Activated CD4-positive, CD25-positive, alpha-beta regulatory T cell treated with anti-CD3 and anti-CD28 coated beads, Interleukin-2, amount 50 U/mL, for 16 hours (primary cell): ENCODE results near the gene IGSF1.

Experiments used
- DNase-seq: peaks from one replicate; pipeline ENCODE4 v3.0.0-alpha.2; 2020; ENCODE audit warnings: low read depth, low spot score

IGSF1 gene, protein sequence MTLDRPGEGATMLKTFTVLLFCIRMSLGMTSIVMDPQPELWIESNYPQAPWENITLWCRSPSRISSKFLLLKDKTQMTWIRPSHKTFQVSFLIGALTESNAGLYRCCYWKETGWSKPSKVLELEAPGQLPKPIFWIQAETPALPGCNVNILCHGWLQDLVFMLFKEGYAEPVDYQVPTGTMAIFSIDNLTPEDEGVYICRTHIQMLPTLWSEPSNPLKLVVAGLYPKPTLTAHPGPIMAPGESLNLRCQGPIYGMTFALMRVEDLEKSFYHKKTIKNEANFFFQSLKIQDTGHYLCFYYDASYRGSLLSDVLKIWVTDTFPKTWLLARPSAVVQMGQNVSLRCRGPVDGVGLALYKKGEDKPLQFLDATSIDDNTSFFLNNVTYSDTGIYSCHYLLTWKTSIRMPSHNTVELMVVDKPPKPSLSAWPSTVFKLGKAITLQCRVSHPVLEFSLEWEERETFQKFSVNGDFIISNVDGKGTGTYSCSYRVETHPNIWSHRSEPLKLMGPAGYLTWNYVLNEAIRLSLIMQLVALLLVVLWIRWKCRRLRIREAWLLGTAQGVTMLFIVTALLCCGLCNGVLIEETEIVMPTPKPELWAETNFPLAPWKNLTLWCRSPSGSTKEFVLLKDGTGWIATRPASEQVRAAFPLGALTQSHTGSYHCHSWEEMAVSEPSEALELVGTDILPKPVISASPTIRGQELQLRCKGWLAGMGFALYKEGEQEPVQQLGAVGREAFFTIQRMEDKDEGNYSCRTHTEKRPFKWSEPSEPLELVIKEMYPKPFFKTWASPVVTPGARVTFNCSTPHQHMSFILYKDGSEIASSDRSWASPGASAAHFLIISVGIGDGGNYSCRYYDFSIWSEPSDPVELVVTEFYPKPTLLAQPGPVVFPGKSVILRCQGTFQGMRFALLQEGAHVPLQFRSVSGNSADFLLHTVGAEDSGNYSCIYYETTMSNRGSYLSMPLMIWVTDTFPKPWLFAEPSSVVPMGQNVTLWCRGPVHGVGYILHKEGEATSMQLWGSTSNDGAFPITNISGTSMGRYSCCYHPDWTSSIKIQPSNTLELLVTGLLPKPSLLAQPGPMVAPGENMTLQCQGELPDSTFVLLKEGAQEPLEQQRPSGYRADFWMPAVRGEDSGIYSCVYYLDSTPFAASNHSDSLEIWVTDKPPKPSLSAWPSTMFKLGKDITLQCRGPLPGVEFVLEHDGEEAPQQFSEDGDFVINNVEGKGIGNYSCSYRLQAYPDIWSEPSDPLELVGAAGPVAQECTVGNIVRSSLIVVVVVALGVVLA (N-terminal part only)

DNA sequence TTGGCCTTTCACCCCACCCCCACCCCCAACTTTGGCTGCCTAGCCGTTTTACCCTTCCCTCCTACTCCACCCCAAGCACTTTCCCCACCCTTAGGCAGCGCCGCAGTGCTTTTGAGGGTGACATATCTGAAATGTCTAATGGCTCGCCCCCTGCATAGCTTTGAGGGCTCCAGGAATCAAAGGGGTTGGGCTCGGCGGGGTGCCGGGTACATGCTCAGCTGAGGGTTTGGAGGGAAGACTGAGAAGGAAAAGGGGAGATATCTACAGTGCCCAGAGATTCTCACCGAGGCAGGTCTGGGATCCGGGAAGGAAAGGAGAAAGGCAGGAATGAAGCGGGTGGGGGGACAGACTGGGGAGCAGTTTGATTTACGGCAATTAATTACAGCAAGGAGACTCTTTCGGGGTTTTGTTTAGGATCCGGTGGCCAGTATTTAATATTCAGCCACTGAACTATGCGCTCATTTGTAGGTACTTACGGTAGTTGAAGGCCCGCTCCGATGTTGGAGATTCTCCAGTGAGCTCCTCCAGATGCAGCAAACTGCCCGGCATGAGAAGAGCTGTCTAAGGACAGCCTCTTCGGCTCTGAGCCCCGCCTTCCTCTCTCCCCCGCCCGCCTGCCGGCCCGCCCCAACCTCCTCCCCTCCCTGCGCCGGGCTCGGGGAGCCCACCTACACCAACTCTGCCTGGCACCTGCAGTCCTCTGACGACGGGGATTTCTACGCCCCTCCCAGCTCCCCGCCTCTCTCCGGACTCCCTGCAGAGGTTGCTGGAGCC is at the start of gene IGSF1:
Gene IGSF1 (minus strand): TSS at position 569 of the 774 bp plus-strand sequence. CDS start 2,632 bp downstream, outside the sequence.
- no peak for DNase-seq

DNA sequence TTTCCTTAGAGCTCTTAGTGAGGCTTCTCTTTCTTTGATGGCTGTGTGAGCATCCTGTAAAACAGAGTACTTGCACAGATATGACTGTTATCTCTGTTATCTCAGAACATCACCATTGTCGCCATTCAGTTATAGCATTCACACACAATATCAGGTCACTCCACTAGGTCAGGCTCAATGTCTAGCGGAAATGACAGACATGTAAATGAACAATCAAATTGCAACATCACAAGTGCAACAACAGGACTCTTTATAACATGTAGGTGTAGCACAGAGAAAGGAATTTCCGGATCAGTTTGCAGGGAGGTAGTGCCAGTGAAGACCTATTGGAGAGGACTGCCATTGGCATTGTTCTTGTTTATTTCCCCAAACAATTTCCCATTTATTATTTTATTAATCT is 43.2 kb upstream of the IGSF1 start:
- DNase-seq = no peak

DNA sequence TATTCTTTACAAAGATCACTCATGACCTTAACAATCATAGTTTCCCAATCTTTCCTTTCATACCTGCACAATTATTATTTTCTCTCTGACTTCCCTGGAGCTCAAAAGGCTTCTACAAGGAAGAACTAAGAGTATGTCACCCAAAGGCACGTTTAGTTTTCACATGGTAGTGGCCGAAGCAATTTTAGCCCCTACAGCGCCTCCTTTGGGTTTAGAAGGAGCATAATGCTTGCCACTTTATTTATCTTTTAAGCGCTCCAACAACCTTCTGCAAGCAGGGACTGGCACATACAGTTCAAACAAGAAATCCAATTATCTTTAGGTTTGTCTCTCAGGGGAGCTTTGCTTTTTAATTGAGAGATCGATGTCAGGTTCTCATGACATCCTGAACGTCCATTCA is 42.0 kb upstream of the IGSF1 start:
- no peak for DNase-seq

DNA sequence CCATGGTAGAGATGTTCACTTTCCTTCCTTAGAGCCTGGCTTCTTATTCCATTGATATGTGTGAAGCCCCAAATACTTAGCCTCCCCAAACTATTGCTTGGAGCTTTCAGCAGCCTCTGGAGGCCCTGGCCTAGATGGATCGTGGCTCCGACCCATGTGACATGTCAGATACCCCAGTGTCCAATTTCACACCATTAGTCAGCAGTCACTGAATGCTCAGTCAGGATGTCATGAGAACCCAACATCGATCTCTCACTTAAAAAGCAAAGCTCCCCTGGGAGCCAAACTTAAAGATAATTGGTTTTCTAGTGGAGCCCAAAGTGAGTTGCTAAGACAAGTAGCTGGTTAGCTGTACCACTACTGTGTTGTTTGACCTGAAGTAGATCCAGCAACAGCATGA is 41.6 kb upstream of the IGSF1 start:
- DNase-seq = no peak

DNA sequence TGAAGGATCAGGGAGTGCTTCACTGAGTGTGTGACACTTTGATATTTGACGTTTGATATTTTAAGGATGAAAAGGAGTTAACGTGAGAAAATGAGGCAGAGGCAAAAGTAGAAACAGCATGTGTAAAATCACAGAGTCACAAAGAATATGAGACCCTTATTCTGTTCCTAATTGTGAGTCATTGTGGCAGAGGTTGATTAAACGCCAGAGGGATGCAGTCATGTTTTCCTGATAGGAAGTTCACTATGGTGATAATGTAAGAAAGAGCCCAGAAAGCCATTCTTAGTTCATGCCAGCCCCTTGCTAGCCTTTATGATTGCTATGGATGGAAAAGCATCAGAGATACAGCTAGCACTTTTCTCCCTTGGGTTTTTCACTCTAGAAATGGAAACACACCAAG is 33.5 kb upstream of the IGSF1 start:
- no peak for DNase-seq

DNA sequence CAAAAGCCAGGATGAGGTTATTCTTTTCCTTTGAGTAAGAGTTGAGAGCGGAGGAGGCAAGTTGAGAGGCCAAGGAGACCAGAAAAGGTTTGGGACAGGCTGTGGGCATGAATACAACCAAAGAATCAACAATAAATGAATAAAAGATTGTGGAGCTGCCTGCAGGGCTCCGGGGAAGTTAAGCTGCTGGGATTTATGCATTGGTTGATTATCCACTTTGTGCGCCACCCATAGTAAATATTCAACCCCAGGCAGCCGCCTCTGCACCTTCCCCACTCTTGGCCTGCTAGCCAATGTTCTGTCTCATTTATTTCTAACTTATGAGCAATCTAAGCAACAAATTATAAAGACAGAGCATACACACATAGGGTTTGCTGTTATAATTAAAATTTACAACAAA is 28.2 kb upstream of the IGSF1 start:
- no peak for DNase-seq

DNA sequence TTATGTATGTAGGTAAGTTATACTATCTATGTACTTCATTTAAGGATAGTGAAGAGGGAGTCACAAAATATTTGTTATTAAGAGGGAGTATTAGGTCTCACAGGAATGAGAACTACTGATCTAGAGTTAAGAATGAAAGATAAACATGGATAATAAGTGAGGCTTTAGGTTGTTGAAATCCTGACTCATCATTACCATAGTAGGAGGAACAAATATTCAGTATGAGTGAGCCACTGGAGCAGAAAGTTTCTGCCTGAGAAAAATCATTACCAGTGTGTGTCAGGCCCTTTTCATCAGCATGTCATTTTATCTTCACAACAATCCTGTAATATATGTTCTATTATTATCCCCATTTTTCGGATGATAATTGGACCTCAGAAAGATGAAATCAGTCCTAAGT is 27.2 kb upstream of the IGSF1 start:
- DNase-seq = no peak

DNA sequence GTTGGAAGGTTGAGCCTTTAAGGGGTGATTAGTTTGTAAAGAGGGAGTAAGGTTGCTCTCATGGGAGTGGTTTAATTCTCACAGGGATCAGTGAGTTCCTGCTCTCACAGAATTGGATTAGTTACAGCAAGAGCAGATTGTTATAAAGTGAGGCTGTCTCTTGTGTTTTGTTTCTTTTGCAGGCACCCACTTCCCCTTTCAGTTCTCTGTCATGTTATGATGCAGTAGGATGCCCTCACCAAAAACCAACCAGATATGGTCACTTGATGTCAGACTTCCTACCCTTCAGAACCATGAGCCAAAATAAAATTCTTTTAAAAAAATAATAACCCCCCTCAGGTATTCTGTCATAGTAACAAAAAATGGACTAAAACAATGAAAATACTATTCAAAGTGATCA is 19.9 kb upstream of the IGSF1 start:
- DNase-seq = no peak

DNA sequence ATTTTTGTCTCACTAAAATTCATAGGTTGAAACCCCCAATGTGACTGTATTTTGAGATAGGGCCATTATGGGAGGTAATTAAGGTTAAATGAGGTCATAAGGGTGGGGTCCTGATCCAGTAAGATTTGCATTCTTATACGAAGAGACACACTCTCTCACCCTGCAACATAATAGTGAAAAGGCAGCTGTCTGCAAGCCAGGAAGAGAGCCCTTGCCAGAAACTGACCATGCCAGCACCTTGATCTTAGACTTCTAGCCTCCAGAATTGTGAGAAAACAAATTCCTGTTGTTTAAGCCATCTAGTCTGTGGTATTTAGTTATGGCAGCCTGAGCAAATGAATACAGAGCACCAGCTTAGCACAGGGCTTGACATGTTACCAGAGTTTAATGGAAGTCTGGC is 17.5 kb upstream of the IGSF1 start:
- no peak for DNase-seq

DNA sequence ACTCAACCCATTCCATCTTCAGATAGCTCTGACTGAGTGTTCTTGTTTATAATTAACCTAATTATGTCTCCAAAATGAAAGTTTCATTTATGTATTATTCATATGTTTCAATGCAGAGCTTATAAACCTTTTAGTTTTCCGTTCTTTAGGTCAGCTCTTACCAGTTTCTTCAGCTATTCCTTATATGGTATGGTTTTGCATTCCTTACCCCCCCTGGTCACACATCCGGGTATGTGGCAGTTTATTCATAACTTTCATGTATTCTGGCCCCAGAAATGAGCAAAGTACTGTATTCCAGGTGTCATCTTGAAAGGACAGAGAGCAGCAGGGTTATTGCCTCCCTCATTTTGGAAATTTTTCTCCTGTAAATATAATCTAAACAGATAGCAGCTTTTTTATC is 16.8 kb upstream of the IGSF1 start:
- DNase-seq = no peak

DNA sequence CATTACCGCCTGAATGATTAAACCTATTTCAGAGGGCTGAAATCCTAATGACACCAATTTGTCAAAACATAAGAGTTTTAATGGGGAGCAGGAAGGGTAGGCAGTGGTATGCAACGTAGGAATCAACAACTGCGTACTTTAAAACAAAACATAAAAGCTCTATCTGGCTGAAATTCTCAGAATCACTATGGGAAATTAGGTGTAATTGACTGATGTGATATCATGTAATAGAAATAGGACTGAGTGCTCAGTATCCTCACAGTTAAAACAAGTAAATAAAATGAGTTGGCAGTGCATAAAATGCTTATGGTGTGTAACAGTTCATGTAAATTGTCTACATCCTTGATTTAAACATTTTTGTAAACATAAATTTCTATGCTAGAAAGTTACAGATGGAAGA is 13.6 kb upstream of the IGSF1 start:
- no peak for DNase-seq

DNA sequence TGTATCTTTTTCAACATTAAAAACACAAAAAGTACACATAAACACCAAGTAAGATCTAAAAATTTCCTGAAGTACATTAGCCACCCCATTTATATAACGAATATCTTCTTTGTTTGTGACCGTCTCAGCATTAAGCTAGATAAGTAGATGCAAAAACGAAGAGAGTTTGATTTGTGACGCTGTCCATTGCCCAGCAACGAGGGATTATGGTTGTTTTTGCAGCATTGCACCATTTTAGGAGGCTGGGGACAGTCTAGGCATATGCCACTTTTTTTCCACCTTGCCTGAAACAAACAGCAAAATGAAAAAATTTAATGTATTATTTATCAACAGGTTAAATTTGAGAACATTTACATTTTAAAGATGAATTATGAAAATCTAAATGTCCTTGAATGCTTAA is 12.0 kb upstream of the IGSF1 start:
- no peak for DNase-seq

DNA sequence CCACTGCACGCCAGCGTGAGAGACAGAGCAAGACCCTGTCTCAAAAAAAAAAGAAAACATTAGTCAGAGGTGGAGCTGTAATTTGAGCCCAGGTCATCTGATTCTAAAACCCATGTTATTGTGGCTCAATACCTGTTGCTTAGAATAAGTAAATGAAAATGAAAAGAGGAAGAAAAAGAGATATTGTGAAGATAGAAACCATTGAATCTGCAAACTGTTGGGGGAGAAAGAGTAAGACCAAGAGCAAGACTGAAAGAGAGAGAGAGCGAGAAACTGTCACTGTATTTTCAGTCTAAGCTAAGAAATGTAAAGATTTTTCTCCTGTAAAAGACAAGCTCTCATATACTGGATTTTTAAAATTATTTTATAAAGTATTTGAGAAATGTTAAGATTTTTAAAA is 9.7 kb upstream of the IGSF1 start:
- DNase-seq = no peak

DNA sequence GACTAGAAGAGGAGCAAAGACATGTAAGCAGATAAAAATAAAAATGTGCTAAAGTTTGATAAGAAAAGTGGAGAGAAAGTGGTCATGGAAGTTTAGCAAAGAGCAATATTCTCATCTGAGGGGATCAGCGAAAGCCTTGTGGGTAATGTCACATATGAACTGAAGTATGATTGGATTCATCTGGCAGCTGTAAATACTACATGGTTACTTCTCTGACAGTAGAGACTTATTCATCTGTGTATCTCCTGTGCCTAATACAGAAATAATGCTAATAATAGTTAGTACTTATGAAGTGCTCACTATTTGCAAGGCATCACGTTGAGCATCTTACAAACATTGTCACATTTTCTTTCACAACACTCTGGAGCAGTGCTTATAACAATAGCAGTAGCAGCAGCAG is 8.9 kb upstream of the IGSF1 start:
- DNase-seq = no peak

DNA sequence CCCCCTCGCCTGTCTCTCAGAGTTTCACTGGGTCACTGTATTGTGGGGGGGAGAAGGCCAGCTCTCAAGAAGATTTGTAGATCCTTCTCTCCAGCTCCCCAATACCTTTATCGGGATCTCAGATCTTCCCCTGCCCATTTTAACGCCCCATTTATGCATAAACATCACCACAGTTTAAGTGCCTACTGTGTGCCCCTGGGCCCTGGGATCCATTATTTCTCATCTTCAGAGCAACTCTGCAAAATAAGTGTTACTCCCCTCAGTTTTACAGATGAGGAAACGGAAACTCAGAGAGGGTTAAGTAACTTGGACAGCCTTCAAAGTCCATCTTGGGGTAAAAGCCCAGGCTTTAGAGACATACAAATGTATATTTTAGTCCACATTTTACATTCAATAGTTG is 421 bp upstream of the IGSF1 start:
- no peak for DNase-seq

DNA sequence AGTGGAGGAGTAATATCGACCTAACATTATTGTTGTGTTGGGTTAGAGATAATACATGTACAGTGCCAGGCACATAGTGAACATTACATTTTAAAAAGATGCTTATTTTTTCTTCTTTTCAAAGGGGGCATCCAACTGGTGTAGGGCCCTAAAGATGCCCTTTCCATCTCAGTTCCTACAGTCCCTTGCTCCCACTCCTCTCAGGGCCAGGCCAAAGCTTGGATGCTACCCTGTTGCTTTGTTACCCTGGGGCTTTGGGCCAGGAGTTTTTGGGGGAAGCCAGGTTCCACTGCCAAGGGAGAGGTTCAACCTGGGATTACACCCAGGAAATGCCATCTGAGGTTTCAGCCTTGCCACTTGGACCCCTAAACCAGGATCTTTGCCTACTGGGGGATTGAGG is 918 bp downstream of the IGSF1 start:
- DNase-seq = no peak

DNA sequence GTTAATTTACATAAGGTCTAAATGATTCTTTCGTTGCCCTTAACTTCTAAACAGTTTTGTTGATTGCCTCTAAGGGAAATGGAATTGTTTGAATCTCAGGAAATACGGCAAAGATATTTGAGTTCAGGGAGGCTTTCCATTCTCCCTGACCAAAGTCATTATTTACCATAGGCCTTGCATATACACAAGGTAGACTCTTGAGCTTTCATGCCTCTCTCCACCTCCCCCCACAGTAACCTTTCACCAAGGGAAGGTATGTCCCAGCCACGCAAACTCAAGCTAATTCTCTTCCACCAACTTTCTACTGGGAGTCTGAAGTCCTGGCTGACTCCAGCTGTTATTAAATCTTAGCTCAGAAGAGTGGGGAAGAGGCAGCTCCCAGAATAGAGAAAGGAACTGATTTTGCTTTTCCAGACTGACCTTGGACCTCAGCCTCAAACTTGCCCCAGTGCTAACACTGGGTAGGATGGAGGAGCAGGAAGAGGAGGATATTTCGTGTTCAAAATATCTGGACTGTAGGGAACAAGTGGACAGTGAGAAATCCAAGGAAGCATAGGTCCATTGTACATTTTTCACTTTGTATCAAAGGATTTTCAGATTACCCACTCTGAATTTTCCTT is 1.4 kb downstream of the IGSF1 start:
- DNase-seq = no peak

DNA sequence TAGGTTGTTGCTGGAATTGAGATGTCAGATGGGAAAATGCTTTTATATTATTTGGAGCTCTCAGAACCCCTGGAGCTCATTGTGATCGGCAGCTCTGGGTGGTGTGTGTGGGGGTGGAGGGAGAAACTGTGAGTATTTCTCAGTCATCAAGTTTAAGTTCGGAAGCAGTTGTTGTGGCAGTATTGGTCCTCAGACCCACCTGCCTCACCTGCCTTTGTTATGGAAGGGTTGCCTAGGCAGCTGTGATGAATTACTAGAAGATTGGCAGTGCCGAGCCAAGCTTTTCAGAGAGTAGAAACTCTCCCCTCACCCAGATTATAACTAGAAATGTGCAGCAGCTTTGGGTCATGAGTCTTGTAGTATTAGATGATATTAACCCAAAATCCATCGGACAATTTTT is 9.5 kb downstream of the IGSF1 start:
- DNase-seq = no peak

DNA sequence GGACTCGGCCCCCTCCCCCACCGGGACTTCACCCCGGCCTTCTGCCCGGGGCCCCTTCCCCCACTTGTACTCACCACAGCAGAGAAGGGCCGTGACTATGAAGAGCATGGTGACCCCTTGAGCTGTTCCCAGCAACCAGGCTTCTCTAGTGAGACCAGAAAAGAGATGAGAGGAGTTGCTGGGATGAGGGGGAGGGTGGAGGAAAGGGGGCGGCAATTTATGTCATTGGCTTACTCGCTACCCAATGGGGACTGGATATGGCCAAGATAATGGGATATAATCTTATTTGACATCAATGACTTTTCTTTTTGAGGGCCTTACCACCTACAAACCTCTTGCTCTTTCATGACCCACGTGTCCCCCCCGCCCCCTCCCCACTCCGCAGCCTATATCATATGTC is 9.9 kb downstream of the IGSF1 start:
- no peak for DNase-seq

DNA sequence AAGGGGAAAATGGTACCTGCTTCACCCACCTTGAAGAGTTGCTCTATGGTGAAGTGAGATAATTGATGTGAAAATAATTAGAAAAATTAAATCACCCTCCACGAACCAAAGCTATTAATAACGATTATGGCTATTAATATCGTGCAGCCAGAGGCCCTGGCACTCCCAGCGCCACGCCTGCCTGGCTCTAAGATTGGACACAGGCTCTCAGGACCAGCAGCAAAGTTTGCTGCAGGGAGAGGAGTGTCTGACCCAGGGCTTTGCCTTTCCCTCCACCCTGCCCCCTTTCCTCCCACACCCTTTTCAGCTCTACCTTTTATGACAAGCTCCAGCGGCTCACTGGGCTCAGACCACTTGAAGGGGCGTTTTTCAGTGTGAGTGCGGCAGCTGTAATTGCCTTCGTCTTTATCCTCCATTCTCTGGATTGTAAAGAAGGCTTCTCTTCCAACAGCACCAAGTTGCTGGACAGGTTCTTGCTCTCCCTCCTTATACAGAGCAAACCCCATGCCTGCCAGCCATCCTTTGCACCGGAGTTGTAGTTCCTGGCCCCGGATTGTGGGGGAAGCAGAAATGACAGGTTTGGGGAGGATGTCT is 11.5 kb downstream of the IGSF1 start:
- no peak for DNase-seq

DNA sequence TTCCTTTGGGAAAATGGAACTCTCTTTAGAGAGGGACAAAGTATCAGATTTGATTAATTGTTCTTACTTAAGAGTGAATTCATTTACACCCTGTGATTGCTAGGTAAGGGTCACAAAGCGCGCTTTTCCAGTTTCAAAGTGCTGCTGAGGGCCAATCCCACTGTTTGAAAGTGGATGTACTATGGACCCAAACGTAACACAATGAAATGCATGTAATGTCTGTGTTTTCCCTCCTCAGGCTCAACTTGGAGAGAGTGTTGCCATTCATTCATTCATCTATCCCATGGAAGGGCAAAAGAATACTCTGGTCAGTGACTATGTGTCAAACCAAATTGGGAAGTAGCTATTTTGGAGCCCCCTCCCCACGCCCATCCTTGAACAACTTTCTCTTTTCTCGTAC is 16.1 kb downstream of the IGSF1 start:
- no peak for DNase-seq
